Measurements from ENCODE around the gene RNASE9.
"Not testable (repeated sequence)": the region's sequence is repeated elsewhere in the genome, so short reads cannot be mapped to it uniquely, and the experiment has no call there.

Gene RNASE9

GRCh38 chr14:20515846-20516245 is 45.0 kb downstream of the RNASE9 start:
- DNase-seq: no peak

GRCh38 chr14:20512177-20512905 is 48.5 kb downstream of the RNASE9 start:
- DNase-seq: no peak

- no peak for DNase-seq
Measured at GRCh38 chr14:20508367-20508766, 52.5 kb downstream of the RNASE9 start.

- DNase-seq: not testable (repeated sequence)
Measured at GRCh38 chr14:20507537-20507936, 53.3 kb downstream of the RNASE9 start.

GRCh38 chr14:20506752-20507151 is 54.1 kb downstream of the RNASE9 start:
- not testable (repeated sequence) for DNase-seq

GRCh38 chr14:20506276-20506675 is 54.6 kb downstream of the RNASE9 start:
- not testable (repeated sequence) for DNase-seq

All from activated CD4-positive, alpha-beta T cell treated with anti-CD3 and anti-CD28 coated beads for 4 hours (primary cell).